ENCODE results near the gene CPA4.
A peak's percentile ranks its signal among the peaks of the same experiment; 100 is the strongest.
"Not testable (repeated sequence)": the region's sequence is repeated elsewhere in the genome, so short reads cannot be mapped to it uniquely, and the experiment has no call there.

CPA4 gene, protein sequence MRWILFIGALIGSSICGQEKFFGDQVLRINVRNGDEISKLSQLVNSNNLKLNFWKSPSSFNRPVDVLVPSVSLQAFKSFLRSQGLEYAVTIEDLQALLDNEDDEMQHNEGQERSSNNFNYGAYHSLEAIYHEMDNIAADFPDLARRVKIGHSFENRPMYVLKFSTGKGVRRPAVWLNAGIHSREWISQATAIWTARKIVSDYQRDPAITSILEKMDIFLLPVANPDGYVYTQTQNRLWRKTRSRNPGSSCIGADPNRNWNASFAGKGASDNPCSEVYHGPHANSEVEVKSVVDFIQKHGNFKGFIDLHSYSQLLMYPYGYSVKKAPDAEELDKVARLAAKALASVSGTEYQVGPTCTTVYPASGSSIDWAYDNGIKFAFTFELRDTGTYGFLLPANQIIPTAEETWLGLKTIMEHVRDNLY

DNA sequence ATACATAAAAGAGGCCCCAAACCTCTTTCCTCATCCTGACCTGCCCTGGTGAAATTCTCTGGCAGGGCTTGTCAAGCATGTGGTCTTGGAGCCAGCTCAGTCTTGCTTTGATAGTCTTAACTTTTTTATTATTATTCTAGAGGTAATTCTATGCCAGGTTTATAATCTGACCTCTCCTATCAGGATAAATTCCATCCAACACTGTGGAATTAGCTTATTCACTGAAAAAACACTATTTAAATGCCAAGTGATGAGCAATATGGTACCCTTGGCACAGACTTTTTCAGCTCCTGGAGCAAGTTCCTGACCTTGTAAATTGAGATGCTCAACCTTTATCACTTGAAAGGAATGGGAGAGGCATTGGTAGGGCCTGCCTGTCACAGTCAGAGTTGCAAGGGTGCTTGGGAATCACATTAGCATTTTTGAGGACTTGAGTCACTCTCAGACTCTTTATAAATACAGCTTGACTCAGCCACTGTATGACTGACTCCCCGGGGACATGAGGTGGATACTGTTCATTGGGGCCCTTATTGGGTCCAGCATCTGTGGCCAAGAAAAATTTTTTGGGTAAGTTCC lies at the start of gene CPA4:
CPA4 (plus strand) TSS at position 480 of the 576 bp plus-strand sequence; CDS start at position 500, 20 bp downstream.
- DNase-seq, result no peak

DNA sequence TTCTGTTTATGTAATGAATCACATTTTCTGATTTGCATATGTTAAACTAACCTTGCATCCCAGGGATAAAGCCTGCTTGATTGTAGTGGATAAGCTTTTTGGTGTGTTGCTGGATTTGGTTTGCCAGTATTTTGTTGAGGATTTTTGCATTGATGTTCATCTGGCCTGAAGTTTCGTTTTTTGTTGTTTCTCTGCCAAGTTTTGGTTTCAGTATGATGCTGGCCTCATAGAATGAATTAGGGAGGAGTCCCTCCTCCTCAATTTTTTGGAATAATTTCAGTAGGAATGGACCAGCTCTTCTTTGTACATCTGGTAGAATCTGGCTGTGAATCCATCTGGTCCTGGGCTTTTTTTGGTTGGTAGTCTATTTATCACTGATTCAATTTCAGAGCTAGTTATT lies 49.5 kb upstream of the CPA4 start:
- DNase-seq, result not testable (repeated sequence)

DNA sequence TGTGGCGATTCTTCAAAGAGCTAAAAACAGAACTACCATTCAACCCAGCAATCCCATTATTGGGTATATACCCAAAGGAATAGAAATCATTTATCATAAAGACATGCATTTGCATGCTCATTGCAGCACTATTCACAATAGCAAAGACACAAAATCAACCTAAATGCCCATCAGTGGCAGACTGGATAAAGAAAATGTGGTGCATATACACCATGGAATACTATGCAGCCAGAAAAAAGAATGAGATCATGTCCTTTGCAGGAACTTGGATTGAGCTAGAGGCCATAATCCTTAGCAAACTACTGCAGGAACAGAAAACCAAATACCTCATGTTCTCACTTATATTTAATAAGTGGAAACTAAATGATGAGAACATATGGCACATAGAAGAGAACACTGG lies 46.5 kb upstream of the CPA4 start:
- DNase-seq, result not testable (repeated sequence)

DNA sequence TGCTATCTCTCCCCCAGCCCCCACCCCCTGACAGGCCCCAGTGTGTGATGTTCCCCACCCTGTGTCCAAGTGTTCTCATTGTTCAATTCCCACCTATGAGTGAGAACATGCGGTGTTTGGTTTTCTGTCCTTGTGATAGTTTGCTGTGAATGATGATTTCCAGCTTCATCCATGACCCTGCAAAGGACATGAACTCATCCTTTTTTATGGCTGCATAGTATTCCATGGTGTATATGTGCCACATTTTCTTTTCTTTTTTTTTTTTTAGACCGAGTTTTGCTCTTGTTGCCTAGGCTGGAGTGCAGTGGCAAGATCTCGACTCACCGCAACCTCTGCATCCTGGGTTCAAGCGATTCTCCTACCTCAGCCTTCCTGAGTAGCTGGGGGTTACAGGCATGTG lies 44.1 kb upstream of the CPA4 start:
- not testable (repeated sequence) for DNase-seq

DNA sequence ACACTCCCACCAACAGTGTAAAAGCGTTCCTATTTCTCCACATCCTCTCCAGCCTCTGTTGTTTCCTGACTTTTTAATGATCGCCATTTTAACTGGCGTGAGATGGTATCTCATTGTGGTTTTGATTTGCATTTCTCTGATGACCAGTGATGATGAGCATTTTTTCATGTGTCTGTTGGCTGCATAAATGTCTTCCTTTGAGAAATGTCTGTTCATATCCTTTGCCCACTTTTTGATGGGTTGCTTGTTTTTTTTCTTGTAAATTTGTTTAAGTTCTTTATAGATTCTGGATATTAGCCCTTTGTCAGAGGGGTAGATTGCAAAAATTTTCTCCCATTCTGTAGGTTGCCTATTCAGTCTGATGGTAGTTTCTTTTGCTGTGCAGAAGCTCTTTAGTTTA lies 43.3 kb upstream of the CPA4 start:
- DNase-seq, result not testable (repeated sequence)

DNA sequence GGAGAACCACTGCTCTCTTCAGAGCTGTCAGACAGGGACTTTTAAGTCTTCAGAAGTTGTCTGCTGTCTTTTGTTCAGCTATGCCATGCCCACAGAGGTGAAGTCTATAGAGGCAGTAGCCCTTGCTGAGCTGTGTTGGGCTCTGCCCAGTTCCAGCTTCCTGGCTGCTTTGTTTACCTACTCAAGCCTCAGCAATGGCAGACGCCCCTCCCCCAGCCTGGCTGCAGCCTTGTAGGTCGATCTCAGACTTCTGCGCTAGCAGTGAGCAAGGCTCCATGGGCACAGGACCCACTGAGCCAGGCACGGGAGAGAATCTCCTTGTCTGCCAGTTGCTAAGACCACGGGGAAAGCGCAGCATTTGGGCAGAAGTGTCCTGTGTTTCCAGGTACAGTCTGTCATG lies 38.4 kb upstream of the CPA4 start:
- no peak for DNase-seq

DNA sequence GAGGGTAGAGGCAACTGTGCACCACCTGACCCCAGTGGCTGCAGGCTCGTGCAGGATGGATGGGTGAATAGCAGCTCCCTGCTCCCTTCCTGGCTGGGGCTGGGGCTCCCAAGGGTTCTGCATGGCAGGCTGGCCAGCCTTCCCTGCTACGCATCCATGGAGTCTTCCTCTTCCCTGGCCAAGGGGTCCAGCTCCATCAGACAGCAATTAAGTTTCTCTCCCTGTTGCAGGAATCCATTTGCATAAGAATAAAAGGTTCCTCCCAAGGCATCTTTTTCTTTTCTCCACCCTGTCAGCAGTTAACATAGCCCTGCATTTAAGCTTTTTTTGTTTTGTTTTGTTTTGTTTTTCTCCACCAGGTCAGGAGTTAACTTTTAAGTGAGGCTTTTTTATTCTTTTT lies 36.3 kb upstream of the CPA4 start:
- DNase-seq, result no peak

DNA sequence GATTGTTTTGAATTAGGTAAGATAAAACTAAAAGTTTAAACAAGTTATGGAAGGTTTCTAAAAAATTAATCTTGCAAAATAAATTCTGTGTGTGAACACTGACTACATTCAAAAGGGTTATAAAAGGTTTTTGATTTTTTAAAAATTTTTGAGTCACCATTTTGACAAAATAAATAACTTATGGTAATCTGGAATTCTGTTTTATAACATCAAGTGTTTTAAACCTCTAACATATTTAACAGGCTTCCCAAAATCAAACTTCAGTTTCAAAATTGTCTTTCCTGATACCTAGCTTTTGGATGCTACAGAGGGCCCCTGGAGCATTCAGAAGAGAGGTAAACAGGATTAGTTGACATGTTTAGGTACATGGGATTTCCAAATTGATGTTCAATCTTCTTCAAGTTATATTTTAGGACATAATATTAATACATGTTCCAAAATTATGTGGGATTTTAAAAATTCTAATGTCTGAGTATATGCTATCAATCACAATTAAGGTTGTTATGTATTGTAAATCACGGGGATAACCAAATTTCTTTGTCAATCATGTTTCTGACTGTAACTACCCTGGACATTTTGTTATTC lies 34.4 kb upstream of the CPA4 start:
- DNase-seq, result no peak

DNA sequence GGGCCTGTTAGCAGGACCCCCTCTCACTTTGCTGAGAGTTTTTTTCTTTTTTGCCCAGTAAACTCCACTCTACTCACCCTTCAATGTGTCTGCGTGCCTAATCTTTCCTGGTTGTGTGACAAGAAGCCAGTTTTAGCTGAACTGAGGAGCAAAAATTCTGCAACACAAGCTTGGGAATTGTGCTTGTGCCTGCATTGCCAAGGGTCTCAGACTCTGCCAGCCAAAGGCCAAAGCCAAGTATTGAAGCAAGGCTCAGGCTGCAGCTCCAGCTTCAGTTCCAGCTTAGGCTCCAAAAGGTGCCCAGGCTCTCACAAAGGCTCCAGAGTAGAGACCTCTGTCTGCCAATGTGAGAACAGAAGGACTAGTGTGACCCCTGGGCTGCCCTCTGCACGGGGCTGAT lies 30.5 kb upstream of the CPA4 start:
- no peak for DNase-seq

DNA sequence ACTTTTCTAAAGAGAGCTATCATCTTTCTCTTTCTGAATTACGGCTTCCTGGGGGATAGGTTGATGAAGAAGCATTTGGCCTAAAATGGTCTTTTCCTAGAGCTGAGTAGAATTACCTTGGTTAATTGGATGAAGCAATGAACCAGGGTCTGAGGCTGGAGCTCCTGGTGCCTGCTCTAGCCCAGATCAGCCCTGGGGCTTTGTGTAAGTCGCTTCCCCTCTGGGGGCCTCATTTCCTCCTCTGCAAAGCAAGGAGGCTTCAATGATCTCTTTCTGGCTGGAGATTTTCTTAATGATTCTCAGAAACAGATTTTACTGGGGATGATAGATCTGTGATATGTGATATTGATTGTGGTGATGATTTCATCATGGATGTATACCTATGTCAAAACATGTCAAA lies 29.8 kb upstream of the CPA4 start:
- no peak for DNase-seq

DNA sequence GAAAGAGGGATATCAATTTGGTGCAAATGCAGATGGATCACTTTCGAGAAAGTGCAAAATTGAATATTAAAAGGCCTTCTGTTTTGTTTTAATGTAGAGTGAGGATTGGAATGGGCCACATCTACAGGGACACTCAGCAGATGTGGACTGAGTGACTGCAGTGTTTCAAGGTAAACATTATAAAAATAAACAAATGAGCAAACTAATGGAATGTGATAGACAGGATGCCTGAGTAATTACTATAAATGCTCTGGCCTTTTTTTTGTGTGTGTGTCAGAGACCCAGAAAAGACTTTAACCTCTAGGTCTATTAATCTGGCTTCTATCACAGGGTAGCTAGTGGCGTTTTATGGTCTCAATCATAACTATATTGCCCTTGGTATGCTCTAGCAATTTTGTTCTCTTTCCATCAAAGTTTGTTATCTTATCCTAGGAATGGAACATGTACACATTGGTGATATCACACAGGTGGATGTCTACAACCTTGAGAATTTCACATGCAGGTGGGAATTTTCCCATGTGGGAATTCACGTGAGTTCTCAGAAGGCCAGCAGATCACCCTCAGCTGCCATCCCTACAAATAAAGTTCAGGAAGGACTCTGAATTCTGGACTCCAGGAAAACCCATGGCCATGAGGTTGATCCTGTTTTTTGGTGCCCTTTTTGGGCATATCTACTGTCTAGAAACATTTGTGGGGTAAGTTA lies 26.6 kb upstream of the CPA4 start, which contains the start of gene CPA2:
CPA2 (plus strand) TSS at position 606 of the 703 bp plus-strand sequence; CDS start at position 625, 19 bp downstream.
- DNase-seq, result no peak

DNA sequence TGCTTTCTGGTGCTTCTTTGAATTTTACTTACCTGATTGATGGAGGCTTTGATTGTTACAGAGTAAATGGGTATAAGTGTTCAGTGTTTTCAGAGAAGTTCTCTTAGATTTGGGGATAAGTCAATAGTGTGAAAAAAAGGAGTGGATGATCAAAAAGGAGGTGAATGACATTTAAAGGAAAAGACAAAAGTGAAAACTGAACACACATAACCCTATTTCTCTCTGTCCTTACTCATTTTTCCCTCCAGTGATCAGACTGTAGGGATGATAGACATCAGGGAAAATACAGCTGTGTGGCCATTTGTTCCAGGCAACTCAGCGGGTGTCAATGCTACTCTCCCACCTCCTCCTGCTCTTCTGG lies 26.0 kb upstream of the CPA4 start:
- no peak for DNase-seq

DNA sequence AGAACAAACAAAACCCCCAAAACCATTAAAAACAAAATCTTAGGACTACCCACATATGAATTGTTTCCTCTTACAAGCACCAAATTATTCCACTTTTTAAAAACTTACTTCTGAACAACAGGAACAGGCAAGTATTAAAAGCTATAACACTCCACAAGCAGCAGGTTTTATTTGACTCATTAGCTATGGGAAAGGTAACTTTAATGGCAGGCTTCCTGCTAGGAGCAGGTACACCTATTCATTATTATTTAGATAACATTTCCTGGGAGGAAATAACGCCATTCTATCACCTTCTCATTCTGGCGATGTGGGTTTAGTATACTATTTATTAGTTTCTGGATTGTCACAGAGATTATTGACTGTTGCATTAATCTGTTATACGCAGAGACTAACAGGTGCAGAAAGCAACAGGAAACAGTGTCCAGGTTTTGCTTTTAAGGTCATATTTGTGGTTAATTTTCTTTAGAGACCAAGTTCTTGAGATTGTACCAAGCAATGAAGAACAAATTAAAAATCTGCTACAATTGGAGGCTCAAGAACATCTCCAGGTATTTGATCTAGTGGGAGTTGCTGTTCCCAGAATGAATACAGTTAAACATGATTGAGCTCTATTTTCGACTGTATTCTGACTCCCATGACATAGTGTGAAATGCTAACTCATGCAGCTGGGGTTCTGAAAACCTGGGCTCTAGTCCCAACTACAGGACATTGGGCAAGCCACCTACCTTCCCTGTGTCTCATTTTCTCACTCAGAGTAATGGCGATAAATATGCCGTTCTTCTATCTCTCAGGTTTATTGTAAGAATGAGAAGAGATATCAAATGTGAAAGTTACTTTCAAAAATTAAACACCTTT lies 24.3 kb upstream of the CPA4 start:
- no peak for DNase-seq

DNA sequence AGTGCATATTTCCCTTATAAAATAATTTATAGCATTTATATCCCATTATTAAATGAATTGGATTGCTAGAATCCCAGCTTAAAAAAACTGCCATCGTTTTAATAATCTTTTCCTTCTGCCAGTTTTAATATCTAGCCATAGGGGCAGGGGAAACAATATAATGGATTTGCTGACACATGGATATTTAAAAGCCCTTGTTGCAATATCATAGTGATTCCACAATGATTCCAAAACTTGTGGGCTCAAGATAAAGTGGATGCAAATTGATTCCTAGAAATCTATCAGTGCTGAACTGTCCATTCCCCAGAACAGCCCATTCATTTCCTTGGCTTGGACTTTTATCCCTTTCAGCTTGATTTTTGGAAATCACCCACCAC lies 23.7 kb upstream of the CPA4 start:
- DNase-seq, result no peak

DNA sequence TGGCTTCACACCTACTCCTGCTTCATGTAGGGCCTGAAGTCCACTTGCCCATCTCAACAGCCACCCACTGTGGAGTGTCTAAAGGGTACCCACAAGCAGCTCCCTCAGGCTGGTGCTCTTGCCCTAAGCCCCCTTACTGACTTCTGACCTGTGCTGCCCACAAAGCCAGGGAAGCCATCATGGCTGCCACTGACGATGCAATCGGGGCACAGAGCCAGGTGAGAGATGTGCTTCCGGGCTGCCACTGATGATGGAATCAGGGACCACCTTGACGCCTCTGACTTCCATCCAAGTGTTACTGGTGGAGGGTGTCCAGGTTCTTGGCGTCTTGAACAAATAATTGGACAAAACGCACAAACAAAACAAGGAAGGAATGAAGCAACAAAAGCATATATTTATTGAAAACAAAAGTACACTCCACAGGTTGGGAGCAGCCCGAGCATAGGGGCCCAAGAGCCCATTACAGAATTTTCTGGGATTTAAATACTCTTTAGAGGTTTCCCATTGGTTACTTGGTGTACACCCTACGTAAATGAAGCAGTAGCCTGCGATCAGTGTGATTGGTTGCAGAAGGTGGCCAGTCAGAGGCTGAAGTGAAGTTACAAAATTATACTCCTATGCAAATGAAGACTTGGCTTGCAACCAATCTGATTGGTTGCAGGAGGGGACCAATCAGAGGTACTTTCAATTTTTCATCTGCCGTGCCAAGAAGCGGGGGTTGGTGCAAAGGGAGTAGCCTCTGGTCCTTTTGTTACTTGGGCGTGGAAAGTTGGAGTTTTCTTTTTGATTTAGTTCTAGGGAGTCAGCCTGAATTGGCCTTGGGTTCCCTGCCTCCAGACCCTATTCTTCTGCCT lies 21.8 kb upstream of the CPA4 start:
- peak; percentile 58 for DNase-seq

DNA sequence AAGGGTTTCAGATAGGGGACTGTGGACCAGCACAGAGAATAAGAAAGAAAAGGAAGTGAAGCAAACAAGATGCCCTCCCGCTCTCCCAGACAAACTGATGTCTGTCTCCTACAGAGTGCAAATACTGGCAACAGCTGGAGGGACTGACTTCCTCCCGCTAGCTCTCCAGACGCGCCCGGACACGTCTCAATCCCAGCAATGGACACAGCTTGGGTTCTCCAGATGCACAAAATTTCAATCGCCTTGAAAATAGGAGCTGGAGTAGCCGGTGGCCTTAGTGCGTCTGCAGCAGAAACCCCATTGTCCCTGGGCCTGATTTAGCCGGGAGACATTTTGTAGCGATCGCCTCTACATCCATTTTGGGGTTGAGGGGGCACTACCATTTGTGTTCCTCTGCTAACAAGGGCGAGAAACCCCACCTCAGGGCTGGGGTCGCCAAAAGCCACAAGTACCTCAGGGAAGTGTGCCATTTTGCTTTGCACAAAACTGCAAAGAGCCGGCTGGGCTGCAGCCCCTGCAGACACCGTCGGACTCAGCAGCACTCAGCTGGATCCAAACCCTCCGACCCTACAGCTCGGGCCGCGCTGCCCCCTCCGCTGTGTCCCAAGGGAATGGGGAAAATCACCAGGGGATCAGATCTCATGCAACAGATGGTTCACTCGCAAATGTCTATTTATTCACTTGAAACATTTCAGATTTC lies 20.4 kb upstream of the CPA4 start:
- DNase-seq, result peak; percentile 39

DNA sequence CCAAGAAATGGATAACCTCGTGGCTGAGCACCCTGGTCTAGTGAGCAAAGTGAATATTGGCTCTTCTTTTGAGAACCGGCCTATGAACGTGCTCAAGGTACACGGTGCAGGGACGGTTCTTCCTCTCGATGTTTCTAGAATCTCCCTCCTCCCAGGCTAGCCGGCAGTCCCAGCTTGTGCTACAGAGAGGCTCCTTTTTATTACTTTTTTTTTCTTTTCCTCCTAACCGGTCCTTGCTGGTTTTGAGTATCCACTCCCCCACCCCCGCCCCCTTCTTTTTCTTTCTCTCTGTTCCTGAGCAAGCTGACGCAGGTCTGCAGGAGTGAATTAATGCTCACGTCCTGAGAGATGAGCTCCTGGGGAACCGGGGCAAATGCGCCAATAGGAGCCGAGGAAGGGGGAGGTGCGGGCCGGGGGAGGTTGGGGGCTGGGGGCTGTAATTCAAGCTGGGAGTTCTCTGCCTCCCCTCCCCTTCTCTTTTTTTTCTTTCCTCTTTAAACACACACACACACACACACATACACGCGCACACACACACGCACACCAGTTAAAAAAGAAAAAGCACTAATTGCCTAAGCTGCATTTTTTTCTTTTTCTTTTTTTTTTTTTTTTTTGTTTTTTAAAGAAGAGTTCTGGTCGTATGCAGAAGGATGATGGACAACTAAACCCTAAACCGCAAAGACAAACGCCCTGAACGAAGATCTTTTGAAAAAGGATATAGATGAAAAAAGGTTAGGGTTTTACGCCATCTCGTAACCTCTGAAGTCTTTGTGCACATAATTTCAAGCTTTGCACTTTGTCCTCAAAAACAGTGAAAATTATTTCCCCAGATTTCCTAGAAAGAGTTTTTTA lies 19.7 kb upstream of the CPA4 start:
- DNase-seq, result peak; percentile 95

DNA sequence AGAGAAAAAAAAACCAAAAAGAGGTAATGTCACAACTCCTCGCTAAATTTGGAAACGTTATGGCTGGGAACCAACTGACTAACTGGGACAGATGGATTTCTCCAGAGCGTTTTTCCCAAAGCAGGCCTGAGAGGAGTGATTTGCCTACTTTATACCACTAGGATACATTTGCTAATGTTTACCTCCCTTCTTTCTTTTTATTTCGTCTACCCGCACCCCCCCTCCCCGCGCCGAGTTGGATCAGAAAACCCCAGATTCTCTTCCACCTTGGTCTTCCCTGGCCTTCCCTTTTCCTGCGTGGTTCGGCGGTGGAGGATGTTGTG lies 19.1 kb upstream of the CPA4 start:
- no peak for DNase-seq

DNA sequence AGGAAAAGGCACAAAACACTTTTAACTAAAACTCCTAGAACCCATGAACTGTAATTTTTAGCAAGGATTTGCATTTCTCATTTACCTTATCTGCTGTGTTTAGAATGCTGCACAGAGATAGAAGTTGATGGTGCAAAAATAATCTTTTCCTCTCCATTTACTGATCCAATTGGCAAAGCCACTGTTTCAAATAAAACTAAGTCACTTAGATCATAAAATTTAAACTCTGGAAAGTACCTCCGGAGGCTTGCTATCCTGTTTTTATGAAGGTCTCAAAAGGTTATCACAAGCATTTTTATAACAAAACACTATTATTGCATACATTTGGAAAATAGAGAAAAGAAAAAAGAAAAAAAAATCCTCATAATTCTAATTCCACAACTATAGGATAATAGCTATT lies 18.7 kb upstream of the CPA4 start:
- no peak for DNase-seq

DNA sequence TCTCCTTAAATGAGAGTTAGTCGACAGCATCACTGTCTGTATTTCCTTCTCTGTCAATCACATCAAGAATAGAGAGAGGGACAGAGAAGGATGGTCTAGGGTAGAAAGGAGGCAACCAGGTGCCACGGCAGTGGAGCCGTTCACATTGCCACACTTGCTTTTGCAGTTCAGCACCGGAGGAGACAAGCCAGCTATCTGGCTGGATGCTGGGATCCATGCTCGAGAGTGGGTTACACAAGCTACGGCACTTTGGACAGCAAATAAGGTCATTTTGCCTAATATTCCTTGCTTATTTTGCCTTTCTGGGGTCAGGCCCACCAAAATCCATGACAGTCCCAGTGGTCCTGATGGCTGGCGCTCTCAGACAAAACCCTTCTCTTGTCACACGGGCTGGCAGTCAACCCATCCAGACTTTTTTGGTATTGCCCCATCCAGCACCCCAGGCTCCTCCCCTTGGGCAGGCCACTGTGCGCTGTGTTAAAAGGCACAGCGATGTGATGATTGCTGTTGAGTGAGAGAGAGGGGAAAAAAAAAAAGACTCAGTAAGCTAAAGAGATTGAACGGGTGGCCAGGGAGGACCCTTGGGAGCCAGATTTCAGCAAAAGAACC lies 17.9 kb upstream of the CPA4 start:
- peak; percentile 62 for DNase-seq

All from NCI-H1436 treated with DMSO at 0.1 percent for 48 hours (cell line).